Measurements from ENCODE around the gene INVS. TPM values are rescaled to one million over a fixed set of nuclear protein-coding genes. Genes with fewer than 3 reads are reported as not detected.
"Not testable (repeated sequence)": the region's sequence is repeated elsewhere in the genome, so short reads cannot be mapped to it uniquely, and the experiment has no call there.

INVS gene
- total RNA-seq, 2 donors from 2014 or later, result 12.2 to 15.5 TPM

DNA sequence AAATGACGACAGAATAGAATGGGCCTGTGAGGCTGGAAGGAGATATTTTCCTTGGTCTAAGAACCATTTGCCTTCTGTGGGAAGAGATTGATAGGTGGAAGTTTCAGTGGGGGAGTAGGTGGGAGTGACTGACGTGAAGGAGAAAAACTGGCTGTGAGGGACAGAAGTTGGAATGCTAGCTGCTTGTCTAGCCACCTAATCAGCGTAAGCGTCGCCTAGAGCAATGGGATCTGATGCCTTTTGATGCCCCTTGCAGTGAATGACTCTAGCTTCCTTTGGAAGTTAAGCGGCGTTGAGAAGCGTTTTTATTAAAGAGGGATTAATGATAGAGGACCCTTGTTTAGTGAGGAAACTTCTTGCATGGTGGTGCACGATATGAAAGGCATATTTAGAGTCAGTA is 42.8 kb downstream of the INVS start:
- not testable (repeated sequence) for H3K27ac Mint-ChIP-seq; H3K36me3 Mint-ChIP-seq (ENCODE audit: insufficient read depth in 2 of 2); H3K9me3 Mint-ChIP-seq; H3K4me3 Mint-ChIP-seq; ATAC-seq (replicated peaks in 1 of 2); H3K27me3 Mint-ChIP-seq (ENCODE audit: low read depth); H3K4me1 Mint-ChIP-seq (ENCODE audit: low read depth); DNase-seq

DNA sequence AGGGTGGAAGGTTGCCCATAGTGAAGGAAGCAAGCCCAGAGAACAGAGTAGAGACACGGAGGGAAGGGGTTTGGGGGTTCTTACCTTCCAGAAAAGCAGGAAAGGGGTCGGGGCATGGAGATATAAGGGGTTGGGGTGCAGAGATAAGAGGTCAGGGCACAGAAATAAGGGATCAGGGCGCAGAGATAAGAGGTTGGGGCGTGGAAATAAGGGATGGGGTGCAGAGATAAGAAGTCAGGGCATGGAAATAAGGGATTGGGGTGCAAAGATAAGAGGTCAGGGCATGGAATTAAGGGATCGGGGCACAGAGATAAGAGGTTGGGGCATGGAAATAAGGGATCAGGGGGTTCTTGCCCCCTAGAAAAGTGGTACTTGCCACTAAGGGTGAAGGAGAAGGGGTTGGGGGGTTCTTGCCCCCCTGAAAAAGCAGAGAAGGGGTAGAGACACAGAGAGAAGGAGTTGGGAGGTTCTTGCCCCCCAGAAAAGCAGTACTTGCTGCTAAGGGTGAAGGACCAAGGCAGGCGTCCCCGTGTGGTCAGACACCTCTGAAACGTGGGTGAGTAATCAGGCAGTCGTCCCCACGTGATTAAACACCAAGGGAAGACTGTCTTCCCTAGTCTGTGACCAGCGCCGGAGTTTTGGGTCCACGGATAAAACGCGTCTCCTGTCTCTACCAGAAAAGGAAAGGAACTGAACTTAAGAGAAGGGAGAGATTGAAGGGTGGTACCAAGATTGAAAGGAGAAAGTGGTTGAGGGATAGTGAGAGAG is 46.3 kb downstream of the INVS start:
- H3K27me3 Mint-ChIP-seq (ENCODE audit: low read depth), result not testable (repeated sequence)

DNA sequence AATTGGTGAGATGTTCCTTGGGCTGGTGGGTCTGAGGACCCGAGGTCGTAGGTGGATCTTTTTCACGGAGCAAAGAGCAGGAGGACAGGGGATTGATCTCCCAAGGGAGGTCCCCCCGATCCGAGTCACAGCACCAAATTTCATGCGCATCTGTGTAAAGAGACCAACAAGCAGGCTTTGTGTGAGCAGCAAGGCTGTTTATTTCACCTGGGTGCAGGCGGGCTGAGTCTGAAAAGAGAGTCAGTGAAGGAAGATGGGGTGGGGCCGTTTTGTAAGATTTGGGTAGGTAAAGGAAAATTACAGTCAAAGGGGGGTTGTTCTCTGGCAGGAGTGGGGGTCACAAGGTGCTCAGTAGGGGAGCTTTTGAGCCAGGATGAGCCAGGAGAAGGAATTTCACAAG is 46.9 kb downstream of the INVS start:
- not testable (repeated sequence) for ATAC-seq (replicated peaks in 1 of 2); H3K36me3 Mint-ChIP-seq (ENCODE audit: insufficient read depth in 2 of 2)

More for the DNA sequence above, 46.3 kb downstream of the INVS start:
- not testable (repeated sequence) for ATAC-seq (replicated peaks in 1 of 2); DNase-seq; H3K27ac Mint-ChIP-seq; H3K4me3 Mint-ChIP-seq; H3K9me3 Mint-ChIP-seq; H3K36me3 Mint-ChIP-seq (ENCODE audit: insufficient read depth in 2 of 2); H3K4me1 Mint-ChIP-seq (ENCODE audit: low read depth)

DNA sequence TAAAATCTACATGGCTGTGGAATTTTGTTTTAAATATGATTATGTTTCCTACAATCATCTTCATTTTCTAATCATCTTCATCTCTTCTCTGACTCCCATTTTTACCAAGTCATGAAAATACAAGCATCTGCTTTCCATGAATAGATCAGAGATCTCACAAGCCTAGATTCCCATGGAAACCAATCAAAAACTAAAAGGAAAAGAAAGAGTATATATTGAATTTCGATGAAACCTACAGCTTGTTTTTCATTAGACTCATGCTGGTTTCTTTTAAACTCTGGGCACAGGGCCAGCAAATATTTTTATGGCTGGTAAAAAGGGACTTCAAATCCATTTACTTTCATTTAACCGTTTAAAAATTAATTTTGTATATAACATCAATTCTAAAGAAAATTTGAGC is 51.2 kb downstream of the INVS start:
- ATAC-seq (replicated peaks in 1 of 2), result no peak

More for the DNA sequence above, 46.9 kb downstream of the INVS start:
- not testable (repeated sequence) for H3K4me3 Mint-ChIP-seq; H3K9me3 Mint-ChIP-seq; DNase-seq; H3K27me3 Mint-ChIP-seq (ENCODE audit: low read depth); H3K27ac Mint-ChIP-seq; H3K4me1 Mint-ChIP-seq (ENCODE audit: low read depth)

DNA sequence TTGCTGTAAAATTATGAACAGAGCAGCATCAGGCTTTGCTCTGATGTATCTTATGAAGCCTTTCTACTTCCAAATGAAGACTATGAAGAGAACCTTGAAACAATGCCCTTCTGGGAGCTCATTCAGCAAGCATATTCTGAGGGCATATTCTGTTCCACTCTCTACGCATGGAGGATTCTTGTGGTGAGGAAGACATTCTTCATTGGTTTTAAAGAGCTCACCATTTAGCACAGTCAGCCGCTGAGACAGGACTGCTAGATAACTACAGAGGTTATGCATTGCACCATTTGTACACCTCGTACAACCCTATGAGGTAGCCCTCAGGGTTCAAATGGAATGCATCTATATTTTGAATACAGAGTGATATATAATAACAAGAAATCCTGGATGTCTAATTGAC is 61.0 kb downstream of the INVS start:
- Mint-ChIP-seq H3K4me1 (ENCODE audit: low read depth) (peaks cover 4% of the 10 kb centered on the region), H3K27me3 (ENCODE audit: low read depth) (no peaks in the 10 kb centered on the region)
- no peak for ATAC-seq (replicated peaks in 1 of 2)

More for the DNA sequence above, 51.2 kb downstream of the INVS start:
- H3K4me3 Mint-ChIP-seq, result no peak overlapping the region
- no peak for DNase-seq
- no peaks in the 10 kb centered on the region for H3K9me3 Mint-ChIP-seq
- no peaks in the 10 kb centered on the region for H3K36me3 Mint-ChIP-seq (ENCODE audit: insufficient read depth in 2 of 2)
- H3K27me3 Mint-ChIP-seq (ENCODE audit: low read depth), result no peaks in the 10 kb centered on the region
- no peak overlapping the region for H3K27ac Mint-ChIP-seq
- H3K4me1 Mint-ChIP-seq (ENCODE audit: low read depth), result no peaks in the 10 kb centered on the region

DNA sequence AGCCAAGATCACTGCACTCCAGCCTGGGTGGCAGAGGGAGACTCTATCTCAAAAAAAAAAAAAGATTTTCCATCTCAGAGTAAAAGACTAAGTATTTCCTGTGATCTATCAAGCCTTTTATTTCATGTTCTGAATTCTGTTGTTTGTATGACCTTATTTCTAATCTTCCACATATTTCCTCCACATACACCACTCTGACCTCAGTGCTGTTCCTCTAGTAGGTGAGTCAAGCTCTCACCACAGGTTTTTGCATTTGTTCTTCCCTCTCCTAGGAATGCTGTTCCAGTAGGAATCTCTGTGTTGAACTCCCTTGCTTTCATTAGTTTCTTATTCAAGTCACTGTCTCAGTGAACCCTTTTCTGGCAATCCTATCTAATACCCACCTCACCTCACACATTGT is 68.1 kb downstream of the INVS start:
- Mint-ChIP-seq H3K4me1 (ENCODE audit: low read depth) (no peaks in the 10 kb centered on the region), H3K27me3 (ENCODE audit: low read depth) (no peaks in the 10 kb centered on the region), H3K27ac (no peak overlapping the region), H3K36me3 (ENCODE audit: insufficient read depth in 2 of 2) (peaks cover 0 to 4% of the 10 kb centered on the region in 2 donors), H3K4me3 (no peak overlapping the region), H3K9me3 (peaks cover 2 to 3% of the 10 kb centered on the region in 2 donors)
- DNase-seq (no peak), ATAC-seq (replicated peaks in 1 of 2) (no peak)

More for the DNA sequence above, 61.0 kb downstream of the INVS start:
- H3K36me3 Mint-ChIP-seq (ENCODE audit: insufficient read depth in 2 of 2), result peaks cover 0 to 4% of the 10 kb centered on the region in 2 donors
- no peak overlapping the region for H3K4me3 Mint-ChIP-seq
- no peaks in the 10 kb centered on the region for H3K9me3 Mint-ChIP-seq
- no peak for DNase-seq
- H3K27ac Mint-ChIP-seq, result no peak overlapping the region

DNA sequence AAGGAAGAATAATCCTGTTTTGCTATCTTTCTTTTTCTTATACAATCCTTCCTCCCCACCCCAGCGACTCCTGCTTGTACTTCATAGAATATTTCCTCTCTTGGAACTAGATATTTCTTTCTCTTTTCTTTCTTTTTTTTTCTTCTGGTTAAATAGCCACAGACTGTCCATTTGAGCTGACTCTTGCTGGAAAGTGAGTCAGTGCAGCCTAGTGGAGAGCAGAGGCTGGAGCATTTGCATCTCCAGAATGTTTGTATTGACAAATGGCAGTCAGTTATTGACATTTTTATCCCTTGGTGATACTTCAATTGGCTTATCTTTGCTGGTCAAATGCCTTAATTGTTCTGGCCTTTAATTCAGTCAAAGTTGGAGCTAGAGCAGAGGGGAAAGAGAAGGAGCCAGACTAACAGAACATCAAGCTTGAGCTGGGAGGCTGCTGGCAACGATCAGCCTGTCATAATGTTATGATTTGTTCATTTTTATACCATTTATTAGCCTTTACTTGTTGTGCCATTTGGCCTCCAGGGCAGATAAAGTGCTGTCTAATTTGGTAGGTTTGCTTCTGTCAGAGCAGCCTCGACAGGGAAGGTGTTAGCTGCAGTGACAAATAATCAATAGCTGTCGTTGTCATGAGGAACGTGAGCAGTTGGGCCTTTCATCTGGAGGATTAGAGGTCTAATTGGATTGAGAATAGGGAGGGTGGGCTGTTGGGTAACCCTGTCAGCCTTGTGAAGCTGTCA is 69.0 kb downstream of the INVS start:
- H3K4me3 Mint-ChIP-seq, result no peak overlapping the region
- DNase-seq (no peak), ATAC-seq (replicated peaks in 1 of 2) (no peak)
- H3K27ac Mint-ChIP-seq, result no peak overlapping the region
- H3K9me3 Mint-ChIP-seq, result peaks cover 2 to 7% of the 10 kb centered on the region in 2 donors
- no peaks in the 10 kb centered on the region for H3K27me3 Mint-ChIP-seq (ENCODE audit: low read depth)
- peaks cover under 1 to 11% of the 10 kb centered on the region in 2 donors for H3K36me3 Mint-ChIP-seq (ENCODE audit: insufficient read depth in 2 of 2)
- no peaks in the 10 kb centered on the region for H3K4me1 Mint-ChIP-seq (ENCODE audit: low read depth)

DNA sequence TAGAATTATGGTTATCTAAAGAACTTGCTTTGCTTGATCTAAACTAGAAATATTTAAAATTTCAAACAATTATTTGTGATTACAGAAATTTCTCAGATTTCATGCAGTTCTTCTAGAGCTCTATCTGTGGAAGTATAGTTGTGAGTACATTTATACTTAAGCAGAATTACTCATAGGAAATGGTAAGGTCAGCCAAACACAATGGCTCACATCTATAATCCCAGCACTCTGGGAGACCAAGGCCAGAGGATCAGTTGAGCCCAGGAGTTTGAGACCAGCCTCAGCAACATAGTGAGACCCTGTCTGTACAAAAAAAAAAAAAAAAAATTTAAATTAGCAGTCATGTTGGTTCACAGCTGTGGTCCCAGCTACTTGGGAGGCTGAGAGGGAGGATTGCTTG is 71.0 kb downstream of the INVS start:
- no peak overlapping the region for H3K4me3 Mint-ChIP-seq
- H3K27me3 Mint-ChIP-seq (ENCODE audit: low read depth), result no peaks in the 10 kb centered on the region
- ATAC-seq (replicated peaks in 1 of 2), result no peak
- DNase-seq, result no peak
- no peak overlapping the region for H3K27ac Mint-ChIP-seq
- peaks cover 7 to 16% of the 10 kb centered on the region in 2 donors for H3K36me3 Mint-ChIP-seq (ENCODE audit: insufficient read depth in 2 of 2)
- peaks cover 6 to 8% of the 10 kb centered on the region in 2 donors for H3K9me3 Mint-ChIP-seq
- H3K4me1 Mint-ChIP-seq (ENCODE audit: low read depth), result no peaks in the 10 kb centered on the region

DNA sequence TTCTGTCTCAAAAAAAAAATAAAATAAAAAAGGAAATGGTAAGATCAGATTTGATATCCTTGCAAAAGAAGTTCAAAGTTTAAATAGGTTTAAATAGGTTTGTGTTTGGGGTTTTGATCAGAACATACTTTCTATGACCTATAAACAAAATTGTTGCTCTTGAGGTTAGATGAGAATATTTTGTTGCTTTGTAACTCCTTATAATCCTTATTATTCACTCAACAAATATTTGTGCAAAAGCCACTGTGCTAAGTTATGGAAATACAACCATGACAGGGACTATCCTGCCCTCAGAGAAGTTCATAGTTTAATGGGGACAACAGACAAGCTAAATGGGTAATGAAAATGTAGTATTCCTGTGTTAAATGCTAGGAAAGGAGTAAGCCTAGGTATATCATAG is 71.5 kb downstream of the INVS start:
- no peaks in the 10 kb centered on the region for H3K4me1 Mint-ChIP-seq (ENCODE audit: low read depth)

DNA sequence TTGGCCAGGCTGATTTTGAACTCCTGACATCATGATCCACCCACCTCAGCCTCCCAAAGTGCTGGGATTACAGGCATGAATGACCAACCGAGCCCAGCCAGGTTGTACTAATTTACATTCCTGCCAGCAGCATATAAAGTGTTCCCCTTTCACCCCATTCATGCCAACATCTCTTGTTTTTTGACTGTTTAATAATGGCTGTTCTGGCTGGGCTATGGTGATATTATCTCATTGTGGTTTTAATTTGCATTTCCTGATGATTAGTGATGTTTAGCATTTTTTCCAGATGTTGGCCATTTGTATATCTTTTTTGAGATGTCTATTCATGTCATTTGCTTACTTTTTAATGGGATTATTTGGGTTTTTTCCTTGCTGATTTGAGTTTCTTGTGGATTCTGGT is 87.3 kb downstream of the INVS start:
- no peak overlapping the region for H3K27ac Mint-ChIP-seq
- DNase-seq (no peak), ATAC-seq (replicated peaks in 1 of 2) (no peak)
- no peaks in the 10 kb centered on the region for H3K4me1 Mint-ChIP-seq (ENCODE audit: low read depth)
- H3K27me3 Mint-ChIP-seq (ENCODE audit: low read depth), result no peaks in the 10 kb centered on the region
- H3K9me3 Mint-ChIP-seq, result peaks cover 21% of the 10 kb centered on the region in 2 donors
- peaks cover 15 to 29% of the 10 kb centered on the region in 2 donors for H3K36me3 Mint-ChIP-seq (ENCODE audit: insufficient read depth in 2 of 2)
- no peak overlapping the region for H3K4me3 Mint-ChIP-seq

More for the DNA sequence above, 71.5 kb downstream of the INVS start:
- DNase-seq, result no peak
- Mint-ChIP-seq H3K36me3 (ENCODE audit: insufficient read depth in 2 of 2) (peaks cover 7 to 16% of the 10 kb centered on the region in 2 donors), H3K27ac (no peak overlapping the region), H3K4me3 (no peak overlapping the region), H3K9me3 (peaks cover 7 to 8% of the 10 kb centered on the region in 2 donors), H3K27me3 (ENCODE audit: low read depth) (no peaks in the 10 kb centered on the region)
- no peak for ATAC-seq (replicated peaks in 1 of 2)

DNA sequence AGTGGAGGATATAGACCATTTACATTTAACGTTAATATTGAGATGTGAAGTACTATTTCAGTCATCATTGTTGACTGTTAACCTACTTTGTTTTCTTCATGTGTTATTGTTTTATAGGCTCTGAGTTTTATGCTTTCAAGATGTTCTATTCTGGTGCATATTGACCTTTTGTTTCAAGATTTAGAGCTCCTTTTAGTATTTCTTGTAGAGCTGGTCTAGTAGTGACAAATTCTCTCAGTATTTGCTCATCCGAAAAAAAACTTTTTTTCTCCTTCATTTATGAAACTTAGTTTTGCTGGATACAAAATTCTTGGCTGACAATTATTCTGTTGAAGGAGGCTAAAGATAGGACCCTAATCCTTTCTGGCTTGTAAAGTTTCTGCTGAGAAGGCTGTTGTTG is 91.3 kb downstream of the INVS start:
- DNase-seq, result no peak
- H3K4me3 Mint-ChIP-seq, result no peak overlapping the region
- ATAC-seq (replicated peaks in 1 of 2), result no peak
- peaks cover 21 to 35% of the 10 kb centered on the region in 2 donors for H3K36me3 Mint-ChIP-seq (ENCODE audit: insufficient read depth in 2 of 2)
- H3K27ac Mint-ChIP-seq, result no peak overlapping the region
- peaks cover 19 to 20% of the 10 kb centered on the region in 2 donors for H3K9me3 Mint-ChIP-seq
- H3K27me3 Mint-ChIP-seq (ENCODE audit: low read depth), result no peaks in the 10 kb centered on the region
- no peaks in the 10 kb centered on the region for H3K4me1 Mint-ChIP-seq (ENCODE audit: low read depth)

DNA sequence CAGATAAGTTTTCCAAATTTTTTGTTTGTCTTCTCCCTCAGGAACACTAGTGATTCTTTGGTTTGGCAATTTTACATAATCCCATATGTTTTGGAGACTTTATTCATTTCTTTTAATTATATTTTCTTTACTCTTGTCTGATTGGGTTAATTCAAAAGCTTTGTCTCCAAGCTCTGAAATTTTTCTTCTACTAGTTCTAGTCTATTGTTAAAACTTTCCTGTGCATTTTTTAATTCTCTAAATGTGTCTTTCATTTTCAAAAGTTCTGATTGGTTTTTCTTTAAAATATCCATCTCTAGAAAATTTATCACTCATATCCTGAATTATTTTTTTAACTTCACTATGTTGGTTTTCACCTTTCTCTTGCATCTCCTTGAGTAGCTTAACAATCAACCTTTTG is 92.2 kb downstream of the INVS start:
- no peak overlapping the region for H3K27ac Mint-ChIP-seq
- H3K4me3 Mint-ChIP-seq, result no peak overlapping the region
- H3K27me3 Mint-ChIP-seq (ENCODE audit: low read depth), result no peaks in the 10 kb centered on the region
- no peaks in the 10 kb centered on the region for H3K4me1 Mint-ChIP-seq (ENCODE audit: low read depth)
- ATAC-seq (replicated peaks in 1 of 2) (no peak), DNase-seq (no peak)
- peaks cover 20 to 35% of the 10 kb centered on the region in 2 donors for H3K36me3 Mint-ChIP-seq (ENCODE audit: insufficient read depth in 2 of 2)
- H3K9me3 Mint-ChIP-seq, result peaks cover 18 to 19% of the 10 kb centered on the region in 2 donors

DNA sequence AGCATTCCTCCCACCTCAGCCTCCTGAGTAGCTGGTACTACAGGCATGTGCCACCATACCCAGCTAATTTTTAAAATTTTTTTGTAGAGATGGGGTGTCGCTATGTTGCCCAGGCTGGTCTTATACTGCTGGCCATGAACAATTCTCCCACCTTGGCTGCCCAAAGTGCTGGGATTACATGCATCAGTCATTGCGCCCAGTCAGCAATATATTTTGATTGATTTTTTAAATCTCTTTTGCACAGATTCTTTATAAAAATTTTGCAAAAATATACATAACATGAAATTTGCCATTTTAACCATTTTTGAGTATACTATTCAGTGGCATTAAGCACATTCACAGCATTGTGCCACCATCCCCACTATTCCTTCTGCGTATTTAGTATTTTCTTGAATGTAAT is 94.0 kb downstream of the INVS start:
- H3K27me3 Mint-ChIP-seq (ENCODE audit: low read depth), result no peaks in the 10 kb centered on the region
- DNase-seq (no peak), ATAC-seq (replicated peaks in 1 of 2) (no peak)
- no peak overlapping the region for H3K27ac Mint-ChIP-seq
- H3K9me3 Mint-ChIP-seq, result peaks cover 18% of the 10 kb centered on the region in 2 donors
- H3K4me1 Mint-ChIP-seq (ENCODE audit: low read depth), result no peaks in the 10 kb centered on the region
- H3K4me3 Mint-ChIP-seq, result no peak overlapping the region
- H3K36me3 Mint-ChIP-seq (ENCODE audit: insufficient read depth in 2 of 2), result peaks cover 23 to 28% of the 10 kb centered on the region in 2 donors

Data from activated T-cell treated with anti-CD3 and anti-CD28 coated beads, Interleukin-2, amount 50 U/mL, for 72 hours (primary cell).